ENCODE data around the gene MAP4K4. TPM values are rescaled to one million over a fixed set of nuclear protein-coding genes. Genes with fewer than 3 reads are reported as not detected.
"Not testable (repeated sequence)": the region's sequence is repeated elsewhere in the genome, so short reads cannot be mapped to it uniquely, and the experiment has no call there.

The MAP4K4 gene
- total RNA-seq, 3 donors from 2014 or later, result 30.7 to 36.9 (median 34.7) TPM

DNA sequence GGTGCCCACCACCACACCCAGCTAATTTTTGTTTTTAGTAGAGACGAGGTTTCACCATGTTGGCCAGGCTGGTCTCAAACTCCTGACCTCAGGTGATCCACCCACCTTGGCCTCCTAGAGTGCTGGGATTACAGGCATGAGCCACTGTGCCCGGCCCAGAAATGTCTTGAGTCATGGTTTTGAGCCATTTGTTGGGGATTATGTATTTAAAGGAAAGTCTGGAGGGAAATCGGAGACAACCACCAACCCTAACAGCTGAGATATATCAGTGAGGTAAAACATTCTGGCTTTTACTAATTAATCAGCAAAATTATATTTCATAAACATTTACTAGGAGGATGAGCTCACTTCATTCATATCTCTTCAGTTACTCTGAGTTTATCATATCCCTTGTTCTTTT lies 72.2 kb downstream of the MAP4K4 start:
- not testable (repeated sequence) for H3K4me3 Mint-ChIP-seq; H3K36me3 Mint-ChIP-seq (ENCODE audit: insufficient read depth); H3K27me3 Mint-ChIP-seq (ENCODE audit: low read depth); ATAC-seq; DNase-seq; H3K9me3 Mint-ChIP-seq
- H3K4me1 Mint-ChIP-seq (ENCODE audit: low read depth), result peaks cover 87% of the 10 kb centered on the region

DNA sequence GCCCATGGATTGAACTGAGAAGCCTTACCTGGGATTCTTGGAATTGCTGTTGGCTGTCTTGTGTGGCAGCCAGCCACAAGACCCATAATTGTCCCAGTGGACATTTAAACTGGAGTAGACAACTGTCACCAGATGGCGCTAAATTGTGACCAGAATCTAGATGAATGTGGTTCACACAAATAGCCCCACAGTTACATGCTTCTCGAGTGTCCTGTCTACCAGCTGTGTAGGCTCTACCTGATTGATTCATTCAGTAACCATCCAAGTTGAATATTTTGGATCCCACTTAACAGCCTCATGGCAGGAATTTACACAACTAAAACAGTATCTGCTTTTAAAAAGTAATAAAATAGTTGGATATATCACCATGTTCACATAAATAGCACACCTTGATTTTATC lies 73.2 kb downstream of the MAP4K4 start:
- Mint-ChIP-seq H3K9me3 (no peaks in the 10 kb centered on the region), H3K4me1 (ENCODE audit: low read depth) (peaks cover 88% of the 10 kb centered on the region), H3K36me3 (ENCODE audit: insufficient read depth) (peaks cover 2% of the 10 kb centered on the region), H3K4me3 (no peak overlapping the region), H3K27me3 (ENCODE audit: low read depth) (no peaks in the 10 kb centered on the region)
- ATAC-seq (no peak), DNase-seq (no peak)

DNA sequence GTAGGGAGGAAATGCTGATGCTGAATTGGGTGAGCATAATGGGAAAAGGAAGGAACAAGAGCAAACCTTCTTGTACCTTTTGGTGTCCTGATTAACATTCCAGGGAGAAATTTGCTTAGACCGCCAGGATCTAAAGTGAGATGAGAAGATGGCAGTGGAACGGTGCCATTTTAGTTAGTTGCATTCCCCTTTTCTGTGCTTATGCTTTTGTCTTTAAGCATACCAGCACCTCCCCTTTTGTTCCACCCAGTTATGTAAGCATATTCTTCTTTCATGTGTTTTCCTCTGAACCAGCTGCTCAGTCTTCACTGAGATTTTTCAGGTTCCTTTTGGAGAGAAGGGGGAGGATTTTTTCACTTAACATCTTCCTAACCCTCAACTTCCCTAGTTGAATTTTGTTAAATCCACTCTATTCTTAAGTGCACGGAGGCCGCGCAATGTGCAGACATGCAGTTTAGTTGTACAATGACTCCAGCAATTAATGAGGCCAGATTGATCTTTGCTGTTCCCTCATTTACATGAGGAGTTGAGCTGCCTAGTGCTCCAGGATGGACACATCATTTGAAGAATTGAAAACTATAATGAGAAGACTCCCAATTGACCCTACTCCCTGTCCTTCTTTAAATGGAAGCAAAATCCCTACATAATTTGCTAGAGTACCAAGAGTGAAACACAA lies 73.9 kb downstream of the MAP4K4 start:
- no peaks in the 10 kb centered on the region for H3K9me3 Mint-ChIP-seq
- no peak overlapping the region for H3K4me3 Mint-ChIP-seq
- H3K4me1 Mint-ChIP-seq (ENCODE audit: low read depth), result peaks cover 85% of the 10 kb centered on the region
- DNase-seq (no peak), ATAC-seq (no peak)
- peaks cover 2% of the 10 kb centered on the region for H3K36me3 Mint-ChIP-seq (ENCODE audit: insufficient read depth)
- H3K27me3 Mint-ChIP-seq (ENCODE audit: low read depth), result no peaks in the 10 kb centered on the region

DNA sequence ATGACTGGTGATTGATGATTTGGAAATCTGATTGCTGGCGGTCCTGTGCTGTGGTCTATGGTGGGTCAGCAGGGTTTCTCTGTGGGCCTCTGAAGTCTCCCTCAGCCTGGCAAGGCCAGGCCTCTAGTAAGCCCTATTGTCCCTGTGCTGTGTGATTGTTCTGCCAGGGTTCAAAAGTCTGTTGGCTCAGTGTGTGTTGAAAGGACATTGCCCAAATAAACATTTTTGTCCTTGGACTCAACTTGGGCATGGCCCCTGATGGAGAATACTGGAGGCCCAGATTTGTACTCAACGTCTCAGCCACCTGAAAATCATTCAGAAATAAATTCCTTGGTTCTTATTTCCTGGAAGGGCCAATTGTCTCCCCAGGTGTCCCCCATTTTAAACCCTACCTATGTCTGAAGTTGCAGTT lies 74.4 kb downstream of the MAP4K4 start:
- DNase-seq, result no peak
- H3K4me1 Mint-ChIP-seq (ENCODE audit: low read depth), result peaks cover 80% of the 10 kb centered on the region
- no peaks in the 10 kb centered on the region for H3K9me3 Mint-ChIP-seq
- peaks cover 2% of the 10 kb centered on the region for H3K36me3 Mint-ChIP-seq (ENCODE audit: insufficient read depth)
- H3K4me3 Mint-ChIP-seq, result no peak overlapping the region
- H3K27me3 Mint-ChIP-seq (ENCODE audit: low read depth), result no peaks in the 10 kb centered on the region
- no peak for ATAC-seq

DNA sequence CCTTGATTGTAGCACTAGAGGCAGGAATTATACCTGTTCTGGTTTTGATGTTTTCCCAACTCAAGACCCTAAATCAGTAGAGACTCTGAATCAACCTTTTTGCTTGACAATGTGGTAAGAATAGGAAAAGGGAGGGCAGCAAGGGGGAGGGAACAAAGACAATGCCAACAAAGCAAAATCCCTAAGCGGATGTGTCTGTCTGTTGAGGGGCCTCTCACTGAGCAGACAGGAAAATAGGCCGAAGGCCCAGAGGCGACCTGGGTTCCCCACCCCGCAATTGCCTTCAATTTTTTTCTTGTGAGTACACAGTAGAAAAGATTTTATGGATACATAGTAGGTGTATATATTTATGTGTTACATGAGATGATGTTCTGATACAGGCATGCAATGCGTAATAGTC lies 75.6 kb downstream of the MAP4K4 start:
- DNase-seq (no peak), ATAC-seq (no peak)
- H3K4me1 Mint-ChIP-seq (ENCODE audit: low read depth), result peaks cover 81% of the 10 kb centered on the region
- peaks cover 2% of the 10 kb centered on the region for H3K36me3 Mint-ChIP-seq (ENCODE audit: insufficient read depth)
- no peaks in the 10 kb centered on the region for H3K27me3 Mint-ChIP-seq (ENCODE audit: low read depth)
- H3K4me3 Mint-ChIP-seq, result no peak overlapping the region
- no peaks in the 10 kb centered on the region for H3K9me3 Mint-ChIP-seq

DNA sequence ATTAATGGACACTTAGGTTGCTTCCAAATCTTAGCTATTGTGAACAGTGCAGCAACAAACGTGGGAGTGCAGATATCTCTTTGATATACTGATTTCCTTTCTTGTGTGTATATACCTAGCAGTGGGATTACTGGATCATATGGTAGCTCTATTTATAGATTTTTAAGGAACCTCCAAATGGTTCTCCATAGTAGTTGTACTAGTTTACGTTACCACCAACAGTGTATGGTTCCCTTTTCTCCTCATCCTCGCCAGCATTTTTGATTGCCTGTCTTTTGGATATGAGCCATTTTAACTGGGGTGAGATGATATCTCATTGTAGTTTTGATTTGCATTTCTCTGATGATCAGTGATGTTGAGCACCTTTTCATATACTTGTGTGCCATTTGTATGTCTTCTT lies 76.5 kb downstream of the MAP4K4 start:
- not testable (repeated sequence) for H3K4me3 Mint-ChIP-seq; H3K9me3 Mint-ChIP-seq; ATAC-seq; H3K36me3 Mint-ChIP-seq (ENCODE audit: insufficient read depth); H3K27me3 Mint-ChIP-seq (ENCODE audit: low read depth); DNase-seq
- peaks cover 81% of the 10 kb centered on the region for H3K4me1 Mint-ChIP-seq (ENCODE audit: low read depth)

DNA sequence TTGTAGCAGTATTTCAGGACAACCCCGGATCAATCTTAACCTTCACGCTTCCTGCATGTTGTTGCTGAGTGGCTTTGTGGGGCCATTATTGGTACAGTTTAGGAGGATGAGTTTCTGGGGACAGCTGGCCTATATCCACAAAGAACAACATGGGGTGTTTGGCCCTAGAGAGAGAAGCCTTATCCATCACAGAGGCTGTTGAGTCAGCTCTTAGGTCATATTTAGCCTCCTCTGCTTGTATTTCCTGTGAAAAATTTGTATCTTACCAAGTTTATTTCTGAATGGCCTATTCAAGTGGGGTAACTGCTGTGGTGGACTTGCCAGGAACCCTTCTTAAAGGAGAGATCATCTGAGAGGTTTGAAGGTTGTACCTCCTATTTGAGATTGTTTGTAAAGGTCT lies 77.6 kb downstream of the MAP4K4 start:
- Mint-ChIP-seq H3K36me3 (ENCODE audit: insufficient read depth) (no peaks in the 10 kb centered on the region), H3K9me3 (no peaks in the 10 kb centered on the region), H3K4me1 (ENCODE audit: low read depth) (peaks cover 83% of the 10 kb centered on the region), H3K27me3 (ENCODE audit: low read depth) (no peaks in the 10 kb centered on the region), H3K4me3 (no peak overlapping the region)
- ATAC-seq, result peak in 1 of 2 donors; percentile 42
- no peak for DNase-seq

DNA sequence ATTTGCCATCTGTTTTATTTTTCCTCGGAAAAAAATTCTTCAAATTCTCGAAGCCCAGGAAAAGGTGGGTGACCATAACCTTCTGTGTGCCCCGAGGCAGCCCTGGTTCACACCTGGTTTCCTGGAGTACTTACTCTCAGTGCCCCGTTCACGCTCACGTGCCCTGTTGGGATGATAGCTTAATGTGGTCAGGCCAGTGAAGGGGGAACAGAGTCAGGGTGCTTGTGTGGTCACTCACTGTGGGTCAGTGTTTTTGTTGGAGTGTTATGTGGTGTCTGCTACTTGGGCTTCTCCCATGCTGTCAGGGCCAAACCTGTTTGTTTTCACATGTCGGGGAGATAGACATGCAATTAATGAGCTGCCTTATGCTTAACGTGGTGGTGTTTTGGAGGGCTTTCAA lies 78.1 kb downstream of the MAP4K4 start:
- DNase-seq, result no peak
- no peaks in the 10 kb centered on the region for H3K9me3 Mint-ChIP-seq
- H3K4me3 Mint-ChIP-seq, result no peak overlapping the region
- H3K36me3 Mint-ChIP-seq (ENCODE audit: insufficient read depth), result no peaks in the 10 kb centered on the region
- H3K4me1 Mint-ChIP-seq (ENCODE audit: low read depth), result peaks cover 87% of the 10 kb centered on the region
- ATAC-seq, result no peak
- H3K27me3 Mint-ChIP-seq (ENCODE audit: low read depth), result no peaks in the 10 kb centered on the region

DNA sequence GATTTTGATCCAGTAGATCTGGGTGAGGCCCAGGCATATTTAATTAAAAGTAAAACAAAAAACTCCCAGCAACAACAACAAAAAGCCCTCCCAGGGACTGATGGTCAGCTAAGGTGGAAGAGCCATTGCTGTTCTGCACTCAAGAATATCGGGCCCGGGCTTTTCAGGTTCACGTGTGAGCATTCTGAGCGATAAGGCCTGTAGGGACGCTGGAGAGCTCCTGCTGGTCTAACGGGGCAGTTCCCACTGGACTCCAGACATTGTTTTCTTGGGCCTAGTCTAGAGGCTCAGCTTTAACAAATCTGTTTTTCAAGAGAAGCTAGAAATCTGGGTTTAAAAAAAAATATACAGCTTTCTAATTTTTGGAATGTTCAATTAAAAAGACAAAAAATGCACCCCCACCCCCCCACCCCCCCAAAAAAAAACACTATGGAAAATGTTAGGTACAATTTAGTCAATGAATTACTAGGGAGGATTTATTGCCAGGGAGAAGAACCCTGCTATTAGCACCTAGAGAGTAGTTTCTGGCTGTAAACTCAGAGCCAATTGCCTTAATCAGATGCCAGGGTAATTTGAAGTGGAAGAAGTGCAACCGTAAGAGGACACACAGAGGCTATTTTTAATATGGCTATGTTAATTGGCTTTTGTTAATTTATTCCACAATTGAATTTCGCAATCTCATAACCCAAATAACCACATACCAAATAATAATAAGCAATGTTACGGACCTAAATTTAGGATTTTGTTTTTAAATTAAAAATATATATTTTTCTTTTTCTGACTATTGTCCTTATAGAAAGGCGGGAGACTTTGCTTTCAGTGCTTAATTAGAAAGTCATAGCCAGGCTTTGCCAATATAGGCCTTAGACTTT lies 78.9 kb downstream of the MAP4K4 start:
- peaks cover 85% of the 10 kb centered on the region for H3K4me1 Mint-ChIP-seq (ENCODE audit: low read depth)
- H3K4me3 Mint-ChIP-seq, result no peak overlapping the region
- DNase-seq (no peak), ATAC-seq (no peak)
- H3K36me3 Mint-ChIP-seq (ENCODE audit: insufficient read depth), result peaks cover under 1% of the 10 kb centered on the region
- H3K27me3 Mint-ChIP-seq (ENCODE audit: low read depth), result no peaks in the 10 kb centered on the region
- H3K9me3 Mint-ChIP-seq, result no peaks in the 10 kb centered on the region

DNA sequence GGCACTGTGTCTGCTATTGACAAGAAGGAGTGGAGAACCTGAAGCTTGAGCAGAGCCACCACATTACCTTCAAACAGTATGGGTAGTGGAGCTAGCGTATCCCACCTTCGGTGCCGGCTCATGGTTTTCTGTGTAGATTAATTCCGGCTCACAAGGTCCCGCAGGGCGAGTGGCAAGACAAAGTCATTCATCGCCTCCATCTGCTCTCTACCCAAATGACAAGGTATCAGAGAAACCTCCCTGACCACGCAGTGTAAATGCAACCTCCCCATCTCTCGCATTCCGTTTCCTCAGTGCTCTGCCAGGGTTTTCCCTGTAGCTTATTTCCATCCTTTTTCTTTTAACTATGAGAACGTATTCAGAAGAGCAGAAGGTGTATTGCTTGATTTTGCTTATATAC lies 79.8 kb downstream of the MAP4K4 start:
- peaks cover 85% of the 10 kb centered on the region for H3K4me1 Mint-ChIP-seq (ENCODE audit: low read depth)
- H3K4me3 Mint-ChIP-seq, result no peak overlapping the region
- H3K9me3 Mint-ChIP-seq, result no peaks in the 10 kb centered on the region
- no peaks in the 10 kb centered on the region for H3K27me3 Mint-ChIP-seq (ENCODE audit: low read depth)
- no peak for ATAC-seq
- DNase-seq, result no peak
- peaks cover 6% of the 10 kb centered on the region for H3K36me3 Mint-ChIP-seq (ENCODE audit: insufficient read depth)

DNA sequence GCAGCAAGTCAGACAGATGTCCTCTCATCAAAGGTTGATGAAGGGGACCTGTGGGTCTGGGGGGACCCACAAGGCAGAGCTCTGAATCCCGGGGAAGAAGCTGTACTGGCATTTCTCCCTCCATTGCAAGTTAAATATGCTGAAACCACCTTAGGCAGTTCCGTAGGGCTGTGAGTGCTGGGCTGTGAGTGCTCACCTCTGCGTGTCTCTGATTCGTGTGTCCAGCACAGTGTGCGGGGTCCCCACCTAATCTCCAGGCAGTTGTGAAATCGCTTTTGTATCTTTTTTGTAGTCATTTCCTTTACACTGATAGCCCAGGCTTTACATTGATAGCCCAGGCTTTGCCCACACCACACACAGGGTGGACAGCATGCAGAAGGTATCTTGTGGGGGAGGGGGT lies 80.6 kb downstream of the MAP4K4 start:
- peaks cover 8% of the 10 kb centered on the region for H3K36me3 Mint-ChIP-seq (ENCODE audit: insufficient read depth)
- no peaks in the 10 kb centered on the region for H3K27me3 Mint-ChIP-seq (ENCODE audit: low read depth)
- no peaks in the 10 kb centered on the region for H3K9me3 Mint-ChIP-seq
- DNase-seq, result no peak
- peaks cover 84% of the 10 kb centered on the region for H3K4me1 Mint-ChIP-seq (ENCODE audit: low read depth)
- no peak for ATAC-seq
- no peak overlapping the region for H3K4me3 Mint-ChIP-seq

DNA sequence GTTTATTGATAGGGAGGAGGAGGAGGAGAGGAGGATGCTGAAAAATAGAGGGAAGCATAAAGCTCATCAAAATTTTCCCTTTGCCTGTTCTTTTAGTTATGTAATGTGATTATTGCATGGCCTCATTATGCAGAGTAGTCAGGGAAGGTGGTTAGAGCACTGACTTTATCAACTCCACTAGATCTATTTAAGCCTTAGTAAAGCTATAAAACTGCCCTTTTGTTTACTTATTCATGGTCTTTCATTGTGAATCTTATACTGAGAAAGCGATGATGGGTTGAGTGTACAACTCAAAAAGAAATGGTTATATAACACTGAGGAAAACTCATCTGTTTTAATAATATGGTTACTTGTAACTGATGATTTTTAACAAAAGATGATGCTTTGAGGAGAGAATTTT lies 81.7 kb downstream of the MAP4K4 start:
- Mint-ChIP-seq H3K9me3 (no peaks in the 10 kb centered on the region), H3K36me3 (ENCODE audit: insufficient read depth) (peaks cover 8% of the 10 kb centered on the region), H3K4me3 (peak overlapping the region; percentile 11), H3K27me3 (ENCODE audit: low read depth) (no peaks in the 10 kb centered on the region), H3K4me1 (ENCODE audit: low read depth) (peaks cover 86% of the 10 kb centered on the region)
- ATAC-seq (no peak), DNase-seq (no peak)

DNA sequence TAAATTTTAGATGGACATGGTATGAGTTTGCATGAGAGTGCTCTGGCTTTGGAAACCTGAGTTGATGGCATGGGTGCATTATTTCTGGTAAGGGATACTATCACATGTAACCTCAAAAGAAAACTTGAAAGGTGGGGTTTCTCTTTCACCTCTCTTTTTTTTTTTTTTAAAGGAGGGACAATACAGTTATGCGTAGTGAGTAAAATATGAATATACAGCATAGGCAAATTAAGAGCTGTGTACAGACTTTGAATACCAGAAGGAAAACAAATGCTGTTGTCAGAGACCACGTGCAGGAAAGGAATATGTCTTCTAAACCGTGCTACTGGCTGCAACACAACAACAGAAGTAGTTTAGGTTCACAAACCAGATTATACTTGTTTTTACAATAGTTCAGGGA lies 82.1 kb downstream of the MAP4K4 start:
- H3K36me3 Mint-ChIP-seq (ENCODE audit: insufficient read depth), result peaks cover 8% of the 10 kb centered on the region
- peak; percentile 33 to 36 for ATAC-seq

DNA sequence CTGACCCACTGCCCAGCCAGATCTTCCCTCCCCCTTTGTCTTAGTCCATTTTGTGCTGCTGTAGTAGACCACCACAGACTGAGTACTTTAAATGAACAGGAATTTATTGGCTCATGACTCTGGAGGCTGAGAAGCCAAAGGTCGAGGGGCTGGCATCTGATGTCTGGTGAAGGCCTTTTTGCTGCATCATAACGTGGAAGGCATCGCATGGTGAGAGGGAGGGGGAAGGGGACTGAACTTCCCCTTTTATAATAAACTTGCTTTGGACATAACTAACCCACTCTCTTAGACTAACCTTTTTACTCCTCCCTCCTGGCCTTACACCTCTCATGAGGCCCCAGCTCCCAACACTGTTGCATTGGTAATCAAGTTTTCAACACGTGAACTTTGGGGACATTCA lies 83.8 kb downstream of the MAP4K4 start:
- Mint-ChIP-seq H3K4me3 (peak overlapping the region; percentile 68), H3K36me3 (ENCODE audit: insufficient read depth) (peaks cover 10% of the 10 kb centered on the region), H3K27me3 (ENCODE audit: low read depth) (no peaks in the 10 kb centered on the region), H3K4me1 (ENCODE audit: low read depth) (peaks cover 83% of the 10 kb centered on the region), H3K9me3 (no peaks in the 10 kb centered on the region)
- ATAC-seq, result no peak
- DNase-seq, result no peak

More for the DNA sequence above, 82.1 kb downstream of the MAP4K4 start:
- Mint-ChIP-seq H3K4me1 (ENCODE audit: low read depth) (peaks cover 83% of the 10 kb centered on the region), H3K9me3 (no peaks in the 10 kb centered on the region), H3K27me3 (ENCODE audit: low read depth) (no peaks in the 10 kb centered on the region), H3K4me3 (no peak overlapping the region)
- DNase-seq, result no peak
